ENCODE measurements around the gene PIK3C3.

DNA sequence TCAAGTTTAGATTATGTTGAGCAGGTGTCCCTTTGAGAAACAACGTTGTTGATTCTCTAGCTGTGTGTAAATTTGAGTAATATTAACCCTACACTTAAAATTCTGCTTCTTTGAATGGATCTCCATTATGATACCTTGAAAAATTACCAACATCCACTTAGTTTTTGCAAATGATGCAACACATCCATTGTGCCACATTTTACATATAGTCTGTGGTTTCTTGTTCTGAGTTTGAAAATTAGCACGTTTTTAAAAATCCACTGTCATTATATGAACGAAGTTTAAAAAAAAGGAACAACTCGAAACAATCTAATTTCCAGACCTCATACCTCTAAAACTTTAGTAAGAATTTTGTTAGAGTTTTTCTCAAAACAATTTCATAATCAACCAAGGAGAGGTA is 37.7 kb downstream of the PIK3C3 start:
- TF ChIP-seq TEAD4 (IDR thresholded peaks at IDR 0.05; ENCODE audit: low read depth, low read length): no peak
- TF ChIP-seq EZH2 (IDR thresholded peaks at IDR 0.05; ENCODE audit: low read depth, low read length, severe bottlenecking): no peak
